NCI-H226 (cell line): ENCODE measurements around the gene ZNF385B.

ENCODE experiments used
- DNase-seq: peaks from one replicate; pipeline ENCODE4 v3.0.0-alpha.2; 2015

Gene ZNF385B

DNA sequence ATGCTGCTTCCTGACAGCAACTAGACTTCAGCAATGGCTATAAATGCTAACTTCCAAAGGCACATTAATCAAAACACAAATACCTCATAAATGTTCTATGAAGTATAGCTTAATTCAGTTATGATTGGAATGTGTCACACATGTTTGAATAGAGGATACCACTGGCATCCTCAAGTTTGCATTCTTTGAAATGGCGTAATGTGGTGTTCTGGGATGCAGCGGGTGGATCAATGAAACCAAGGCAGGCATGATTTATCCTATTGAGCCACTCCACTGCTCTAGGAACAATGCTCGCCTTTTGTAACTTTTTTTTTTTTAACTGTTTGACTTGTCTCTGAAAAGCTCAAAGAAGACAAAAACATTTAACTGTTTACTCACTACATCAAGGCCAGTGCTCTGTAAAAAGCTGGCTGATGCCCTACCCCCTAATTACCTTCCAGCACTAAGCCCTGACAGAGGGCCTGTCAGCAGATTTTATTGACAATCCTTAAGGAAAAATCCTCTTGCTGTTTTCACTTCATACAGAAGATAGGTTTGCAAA, 318.0 kb downstream of the ZNF385B start:
- no peak for DNase-seq

DNA sequence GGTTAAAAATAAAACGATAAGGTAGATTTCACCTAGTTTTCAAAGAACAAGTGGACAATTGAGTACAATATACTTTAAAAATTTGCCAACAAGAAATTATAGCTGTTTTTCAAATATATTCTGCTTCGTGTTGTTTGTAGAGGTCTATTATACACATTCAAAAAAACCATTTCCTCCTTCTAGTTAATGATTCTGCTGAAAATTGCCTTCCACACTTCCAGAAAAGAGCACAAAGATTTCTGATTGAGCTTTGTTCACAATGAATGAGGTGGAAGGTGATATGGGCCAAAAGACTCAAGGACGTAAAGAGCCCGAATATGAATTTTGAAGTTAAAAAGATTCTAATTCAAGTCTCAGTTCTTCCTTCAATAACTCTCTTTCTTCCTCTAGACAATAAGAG, 319.8 kb downstream of the ZNF385B start:
- no peak for DNase-seq

DNA sequence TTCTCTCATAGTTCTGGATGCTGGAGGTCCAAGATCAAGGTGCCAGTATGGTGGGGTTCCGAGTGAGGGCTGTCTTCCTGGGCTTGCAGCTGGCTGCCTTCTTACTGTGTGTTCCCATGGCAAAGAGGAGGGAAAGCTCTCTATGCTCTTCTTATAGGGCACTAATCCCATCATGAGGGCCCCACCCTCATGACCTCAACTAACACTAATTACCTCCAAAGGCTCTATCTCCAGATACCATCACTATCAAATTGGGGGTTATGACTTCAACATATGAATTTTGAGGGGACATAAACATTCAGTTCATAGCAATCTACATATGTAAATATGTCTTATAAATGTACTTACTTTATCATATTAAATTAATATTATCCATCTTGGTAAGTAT, 322.3 kb downstream of the ZNF385B start:
- DNase-seq, result no peak

DNA sequence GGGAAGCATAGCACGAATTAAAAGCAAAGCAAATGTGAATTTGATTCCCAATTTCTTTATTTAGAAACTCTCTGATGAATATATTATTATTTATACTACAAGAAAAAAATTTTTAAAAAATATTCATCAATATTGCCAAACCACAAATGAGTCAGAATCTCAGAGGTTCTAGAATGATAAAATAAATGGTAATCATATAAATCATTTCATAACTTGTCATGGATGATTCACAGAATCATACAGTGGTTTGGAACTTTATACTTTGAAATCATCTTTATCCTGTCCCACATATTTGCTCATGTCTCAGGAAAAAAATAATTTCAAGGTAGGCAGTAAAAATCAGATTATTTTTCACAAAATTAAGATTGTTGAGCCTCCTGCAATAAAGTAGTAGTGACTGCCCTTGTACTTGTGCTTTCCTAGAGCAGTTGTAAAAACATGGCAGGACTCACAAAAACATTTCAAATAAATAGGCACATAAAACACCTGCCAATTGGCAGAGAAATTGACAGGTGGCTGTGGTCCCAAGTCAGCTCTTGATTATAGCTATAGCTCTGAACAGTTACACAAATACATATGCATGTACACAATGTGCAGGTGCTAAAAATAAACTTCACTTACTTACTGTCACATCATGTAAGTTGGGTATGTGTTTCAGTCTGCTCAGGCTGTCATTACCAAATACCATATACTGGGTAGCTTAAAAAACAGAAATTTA, 322.8 kb downstream of the ZNF385B start:
- DNase-seq, result peak; percentile 8

DNA sequence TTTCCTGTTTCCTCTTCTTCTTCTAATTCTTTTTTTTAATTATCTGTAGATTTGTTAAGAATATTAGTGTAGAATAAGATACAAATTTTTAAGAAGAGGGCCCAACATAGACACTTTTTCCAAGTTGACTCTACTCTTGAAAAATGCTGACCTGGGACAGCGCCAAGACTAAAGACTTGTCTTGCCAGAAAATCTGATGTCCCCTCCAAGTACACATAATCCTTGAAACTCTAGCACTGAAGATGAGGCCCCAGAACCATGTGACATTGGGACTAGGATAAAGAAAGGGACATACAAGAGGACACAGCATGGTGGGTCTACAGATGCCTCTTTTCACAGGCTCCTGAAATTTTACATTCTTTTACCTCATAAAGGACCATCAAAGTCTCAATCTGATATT, 325.2 kb downstream of the ZNF385B start:
- DNase-seq, result no peak

DNA sequence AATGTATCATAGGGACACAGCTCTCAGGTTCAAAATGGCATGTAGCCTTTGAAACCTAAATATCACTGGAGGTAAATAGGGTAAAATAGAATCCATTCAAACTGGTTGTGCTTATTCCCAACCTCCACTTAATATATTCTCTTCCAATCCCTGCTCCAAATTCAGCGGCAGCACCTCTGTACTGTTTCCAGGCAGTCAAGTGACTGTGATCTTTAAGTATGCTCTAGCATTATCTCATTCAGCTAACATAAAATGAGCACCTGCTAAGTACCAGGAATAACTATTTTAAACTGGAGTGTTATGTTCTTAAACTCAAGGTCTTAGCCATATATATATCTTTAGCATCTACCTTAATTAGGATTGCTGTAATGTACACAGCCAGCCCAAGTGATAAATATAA, 327.5 kb downstream of the ZNF385B start:
- no peak for DNase-seq

DNA sequence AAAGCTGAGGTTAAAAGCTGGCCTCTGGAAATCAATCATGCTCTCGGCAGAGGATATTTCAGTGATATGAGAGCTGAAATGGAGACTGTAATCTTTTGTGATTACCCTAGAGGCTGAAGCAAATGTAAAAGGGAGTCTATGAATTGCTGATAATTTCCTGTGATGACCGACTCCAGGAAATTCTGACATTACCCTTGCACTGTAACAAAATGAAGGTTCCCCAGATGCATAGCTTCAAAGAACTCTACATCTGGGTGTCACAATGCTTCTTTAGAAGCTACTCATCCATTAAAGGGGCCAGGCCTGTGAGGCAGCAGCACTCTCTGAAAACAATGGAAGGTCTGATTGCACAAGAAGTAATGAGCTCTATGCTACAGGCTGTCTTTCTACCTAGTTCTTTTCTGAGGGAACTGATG, 328.5 kb downstream of the ZNF385B start:
- DNase-seq, result peak; percentile 16

DNA sequence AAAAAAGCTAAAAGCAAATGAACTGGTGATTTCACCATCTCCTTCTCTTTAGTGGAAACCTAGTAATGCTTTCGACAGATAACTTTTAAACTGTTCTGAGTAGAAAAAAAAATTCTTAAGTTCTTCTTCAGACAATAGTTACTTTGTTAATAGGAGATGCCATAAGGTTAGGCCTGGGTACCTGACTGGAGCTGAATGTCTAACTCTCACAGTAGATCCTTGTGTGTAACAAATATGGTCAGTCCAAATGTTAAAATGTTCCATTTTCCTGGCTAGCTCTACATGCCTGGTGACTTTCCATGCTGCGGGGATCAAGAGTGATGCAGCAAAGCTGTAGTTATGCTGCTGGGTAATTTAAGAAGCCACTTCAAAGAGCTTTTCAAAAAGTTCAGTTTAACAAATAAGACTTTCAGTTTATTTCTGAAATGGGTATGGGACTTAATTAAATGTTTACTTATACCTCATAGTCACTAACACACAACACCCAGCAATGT, 332.8 kb downstream of the ZNF385B start:
- DNase-seq, result no peak

DNA sequence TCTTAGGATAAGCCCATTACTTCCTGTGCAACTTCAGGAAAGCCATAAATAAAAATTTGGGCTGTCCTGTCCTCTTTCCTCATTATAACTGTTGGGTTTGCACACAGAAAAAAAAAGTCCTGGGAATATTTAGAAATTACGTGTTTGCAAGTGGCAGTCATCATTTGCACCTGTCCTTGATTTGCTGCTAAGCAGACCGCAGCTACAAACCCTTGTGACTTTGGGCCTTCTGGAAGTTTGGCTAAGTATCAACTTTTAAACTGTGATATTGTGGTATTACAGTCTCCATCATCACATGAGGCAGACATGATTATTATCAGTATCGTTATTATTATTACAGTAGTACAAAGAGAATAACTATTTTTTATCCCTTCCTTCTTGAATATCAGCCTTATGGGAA, 336.1 kb downstream of the ZNF385B start:
- DNase-seq, result no peak

DNA sequence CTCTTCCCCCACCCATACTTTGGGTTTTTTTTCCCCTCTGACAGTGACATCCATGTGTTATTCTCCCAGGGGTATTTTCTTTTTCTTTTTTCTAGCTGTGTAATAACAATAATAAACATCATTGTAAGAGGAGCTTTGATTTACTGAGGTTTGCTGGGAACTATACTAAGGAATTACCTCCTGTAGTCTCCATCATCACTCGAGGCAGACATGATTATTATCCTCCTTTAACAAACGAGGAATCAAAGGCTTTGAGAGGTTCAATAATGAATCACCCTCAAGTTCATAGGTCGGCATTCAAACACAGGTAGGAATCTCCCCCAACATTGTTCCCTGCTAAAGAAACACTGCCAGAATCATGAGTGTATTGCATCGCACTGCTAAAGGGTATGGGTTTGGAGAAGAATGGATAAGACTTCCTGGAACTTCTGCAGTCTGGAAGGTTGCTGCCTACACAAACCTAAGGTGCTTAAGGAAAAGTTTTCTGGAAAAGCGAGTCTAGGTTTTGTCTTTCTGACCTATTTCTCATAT, 336.5 kb downstream of the ZNF385B start:
- no peak for DNase-seq

DNA sequence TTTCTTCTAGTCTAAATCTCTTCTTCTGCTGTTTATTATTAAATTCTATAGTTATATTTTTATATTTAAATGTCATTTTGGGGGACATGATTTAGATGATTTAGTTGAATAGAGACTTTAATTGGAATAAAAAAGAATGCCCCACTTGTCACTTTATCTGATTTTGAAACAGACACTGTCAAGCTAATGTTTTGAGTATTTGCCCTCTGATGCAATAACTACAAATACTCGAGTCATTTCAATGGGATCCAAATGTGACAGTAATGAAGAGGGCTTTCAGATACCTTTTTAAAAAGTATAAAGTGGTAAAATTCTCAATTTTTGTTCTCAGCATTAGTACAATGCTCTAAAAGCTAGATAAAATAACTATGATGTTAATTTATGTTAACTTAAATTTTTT, 339.5 kb downstream of the ZNF385B start:
- no peak for DNase-seq

DNA sequence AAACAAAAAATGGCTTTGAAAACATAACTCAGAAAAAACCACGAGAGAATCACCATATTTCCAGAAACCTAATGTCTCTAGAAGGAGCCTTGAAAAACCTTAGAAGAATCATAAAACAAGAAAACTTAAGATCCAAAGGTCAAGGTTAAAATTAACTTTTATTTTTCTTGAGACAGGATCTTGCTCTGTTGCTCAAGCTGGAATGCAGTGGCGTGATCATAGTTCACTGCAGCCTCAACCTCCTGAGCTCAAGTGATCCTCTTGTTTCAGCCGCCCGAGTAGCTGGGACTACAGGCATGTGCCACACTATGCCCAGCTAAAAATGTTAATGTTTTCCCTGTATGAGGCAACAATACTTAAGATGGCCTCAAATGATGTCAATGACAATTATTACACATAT, 342.6 kb downstream of the ZNF385B start:
- no peak for DNase-seq

DNA sequence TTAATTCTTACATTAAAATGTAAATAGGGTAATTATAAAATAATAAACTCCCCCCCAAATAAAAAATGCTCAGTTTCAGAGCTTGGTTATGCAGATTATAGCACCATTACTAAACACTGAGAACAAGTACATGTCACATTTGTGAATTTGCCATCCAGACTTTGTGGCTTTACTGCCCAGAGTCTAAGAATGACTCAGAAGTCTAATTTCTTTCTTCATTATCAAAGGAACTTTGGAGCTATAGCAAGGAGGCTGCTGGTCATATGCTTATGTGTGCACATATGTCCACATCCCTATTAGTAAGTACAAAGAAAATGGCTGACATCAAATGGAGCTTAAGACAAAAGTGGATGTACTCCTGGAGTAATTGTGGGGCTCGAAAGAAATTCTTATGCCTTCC, 348.2 kb downstream of the ZNF385B start:
- no peak for DNase-seq

DNA sequence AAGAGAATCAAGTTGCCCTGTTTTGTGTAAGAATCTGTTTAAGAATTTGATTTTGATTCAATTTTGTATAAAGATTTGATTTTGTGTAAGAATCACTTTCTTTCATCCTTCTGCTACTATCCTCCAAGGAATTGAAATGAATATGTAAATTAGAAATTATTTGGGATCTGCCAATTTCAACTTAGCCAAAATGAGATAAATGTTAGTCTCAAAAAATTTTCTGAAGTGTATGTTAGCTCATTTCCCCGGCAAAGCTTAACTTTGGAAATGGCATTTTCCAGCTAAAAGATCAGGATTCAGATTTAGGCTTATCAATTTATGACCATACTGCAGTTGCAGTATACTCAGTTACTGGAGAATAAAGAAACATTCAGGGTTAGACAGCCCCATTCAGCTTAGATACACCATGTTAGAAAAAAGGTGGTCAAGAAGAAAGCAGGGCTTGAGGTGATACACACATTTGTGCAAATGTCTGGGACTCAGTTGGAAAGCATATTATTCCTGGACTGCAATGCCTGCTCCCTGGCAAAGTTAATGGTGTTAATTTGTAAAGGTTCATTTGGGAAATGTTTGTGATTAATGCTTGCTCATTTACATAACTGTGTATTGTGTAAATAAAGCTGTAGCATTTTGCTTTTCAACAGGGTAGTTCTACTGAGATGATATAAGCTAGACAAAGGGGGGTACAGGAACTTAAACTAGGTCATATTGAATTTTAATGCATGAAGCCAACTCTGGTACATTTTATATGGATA, 349.0 kb downstream of the ZNF385B start:
- DNase-seq, result no peak

DNA sequence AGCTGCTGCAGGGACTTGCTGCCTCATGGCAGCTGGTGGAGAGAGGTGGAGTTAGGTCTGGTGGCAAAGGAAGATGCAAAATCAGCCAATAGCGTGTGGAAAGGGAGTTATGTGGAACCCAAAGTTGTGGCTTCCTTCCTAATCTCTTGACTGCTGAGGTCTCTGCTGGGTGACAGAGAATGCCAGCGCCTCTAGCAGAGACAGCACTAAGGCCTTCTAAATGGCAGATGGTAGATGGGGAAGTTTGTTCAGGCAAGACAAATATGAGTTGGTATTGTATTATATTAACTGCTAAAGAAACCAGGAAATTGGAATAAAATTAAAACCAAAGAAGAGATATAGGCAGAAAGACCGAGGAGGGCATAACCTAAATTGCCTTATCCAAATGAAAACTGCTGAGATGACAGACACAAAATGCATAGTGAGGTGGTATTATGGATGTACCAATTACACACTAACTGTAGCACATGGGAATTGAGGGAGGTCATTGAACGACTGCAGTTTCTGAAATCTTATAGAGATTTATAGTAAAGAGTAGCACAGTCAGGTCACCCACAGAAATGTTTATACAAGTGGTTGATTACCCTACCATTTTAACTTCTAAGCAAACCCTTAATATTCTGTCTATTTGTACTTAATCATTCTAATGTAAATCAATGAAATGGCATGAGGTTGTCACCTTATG, 350.2 kb downstream of the ZNF385B start:
- no peak for DNase-seq

DNA sequence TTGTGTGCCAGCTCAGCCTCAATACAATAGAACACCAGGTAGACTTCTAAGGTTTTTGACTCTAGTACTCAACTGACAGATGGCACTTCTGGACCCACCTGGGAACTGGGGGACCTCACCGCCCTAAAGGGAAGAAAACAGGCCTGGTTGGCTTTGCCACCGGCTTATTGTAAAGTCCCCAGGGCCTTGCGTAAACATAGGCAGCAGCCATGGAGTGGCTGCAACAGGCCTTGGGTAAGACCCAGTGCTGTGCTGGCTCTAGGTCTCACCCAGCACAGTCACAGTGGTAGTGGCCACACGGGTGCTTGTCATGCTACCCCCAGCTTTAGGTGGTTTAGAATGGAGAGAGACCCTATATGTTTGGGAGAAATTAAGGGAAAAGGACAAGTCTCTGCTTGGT, 366.1 kb downstream of the ZNF385B start:
- DNase-seq, result no peak

DNA sequence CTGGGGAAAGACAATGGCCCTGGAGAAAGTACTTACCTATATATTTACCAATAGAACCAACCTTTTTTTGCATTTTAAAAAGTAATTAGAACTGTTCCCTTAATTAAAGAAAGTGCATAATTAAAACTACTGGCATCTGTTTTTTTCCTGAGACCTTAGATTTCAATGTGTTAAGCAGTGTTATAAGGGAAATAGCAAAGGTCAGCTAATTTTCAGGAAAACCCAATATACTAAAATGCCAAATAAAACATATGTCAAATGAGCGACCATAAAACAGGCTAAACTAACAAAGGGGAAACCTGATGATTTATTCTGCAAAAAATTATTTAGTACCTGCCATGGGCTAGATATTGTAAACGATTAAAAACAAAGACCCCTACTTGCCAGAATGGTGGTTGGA, 372.8 kb downstream of the ZNF385B start:
- DNase-seq, result no peak

DNA sequence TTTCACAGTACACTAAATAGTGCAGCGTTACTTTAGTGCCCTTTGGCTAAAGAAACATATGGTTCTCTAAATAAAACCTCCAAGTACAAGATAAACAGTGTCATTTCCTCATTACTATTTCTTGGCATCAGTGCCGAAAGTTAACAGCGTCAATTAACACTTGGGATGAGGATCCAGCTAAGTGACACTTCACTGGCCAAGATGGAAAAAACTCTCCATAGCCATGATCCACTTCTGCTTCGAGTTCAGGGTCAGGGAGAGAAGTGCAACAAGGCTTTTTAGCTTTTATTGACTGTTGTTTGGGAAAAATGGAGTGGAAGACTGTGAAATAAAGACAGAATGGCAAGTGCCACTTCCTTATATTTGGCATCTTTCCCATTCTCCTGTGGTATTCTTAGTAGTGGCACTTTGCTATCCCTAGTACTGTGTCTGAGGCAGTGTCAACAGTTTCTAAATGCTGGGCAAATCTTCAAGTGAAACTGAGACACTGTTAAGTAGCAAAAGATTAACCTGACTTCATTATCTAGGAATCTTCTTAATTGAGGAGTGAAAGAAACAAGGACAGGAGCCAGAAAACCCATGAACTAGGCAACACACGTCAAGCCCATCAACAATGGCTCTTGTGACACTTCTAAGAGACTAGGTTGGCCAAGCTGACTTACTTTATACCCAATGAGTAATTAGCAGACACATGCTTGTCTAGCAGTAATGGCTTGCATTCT, 374.2 kb downstream of the ZNF385B start:
- DNase-seq, result no peak

DNA sequence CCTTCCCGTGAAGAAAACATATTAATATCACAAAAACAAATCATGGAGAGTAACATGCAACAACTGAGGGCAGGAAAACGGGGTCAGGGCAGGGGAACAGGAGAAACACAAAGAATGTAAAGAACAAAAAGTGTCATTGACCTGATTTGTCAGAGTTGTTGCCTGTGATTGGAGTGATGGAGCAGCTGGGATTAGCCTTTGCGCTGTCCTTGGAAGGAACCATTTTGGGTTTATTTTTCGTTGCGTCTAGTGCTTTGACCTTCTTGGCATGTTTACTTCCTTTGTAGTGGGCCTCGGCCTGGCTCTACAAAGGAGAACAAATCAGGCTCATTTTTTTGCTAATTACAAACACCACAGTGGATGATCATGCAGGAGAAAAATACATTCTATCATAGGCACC, 378.3 kb downstream of the ZNF385B start:
- no peak for DNase-seq

DNA sequence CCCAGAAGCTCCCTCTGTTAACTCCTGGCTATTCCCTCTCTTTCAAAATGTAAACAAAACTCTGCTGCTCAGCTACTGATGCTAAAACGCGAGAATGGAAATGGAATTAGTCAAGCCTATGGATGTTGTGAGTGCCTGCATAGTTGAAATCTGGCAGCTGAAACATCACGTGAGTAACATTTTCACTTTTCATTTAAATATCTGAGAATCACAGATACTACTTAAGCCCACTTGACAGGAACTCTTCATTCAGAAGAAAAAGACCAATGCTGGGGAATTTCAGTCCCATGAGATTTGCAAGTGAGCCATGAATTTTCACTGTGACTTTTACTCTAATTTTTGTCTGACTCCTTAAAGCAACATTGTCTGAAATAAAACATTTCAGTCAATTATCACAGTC, 381.5 kb downstream of the ZNF385B start:
- DNase-seq, result no peak

DNA sequence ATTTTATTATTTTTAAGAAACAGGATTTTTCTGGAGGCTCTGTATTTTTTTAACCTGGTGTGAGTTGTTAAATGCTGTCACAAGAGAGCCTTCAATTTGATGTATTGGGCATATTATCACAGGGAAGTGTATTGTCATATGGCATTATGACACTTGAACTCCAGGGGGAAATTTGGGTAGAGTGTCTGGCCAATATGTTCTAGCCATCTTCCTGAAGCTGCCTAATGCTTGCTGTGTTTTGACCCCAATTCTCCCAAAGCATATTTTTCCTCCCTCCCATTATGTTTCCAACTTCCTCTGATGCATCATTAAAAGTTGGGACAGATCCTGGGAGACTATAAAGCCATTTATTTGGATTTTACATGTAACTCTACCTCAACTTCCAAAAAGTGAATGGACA, 382.6 kb downstream of the ZNF385B start:
- no peak for DNase-seq

DNA sequence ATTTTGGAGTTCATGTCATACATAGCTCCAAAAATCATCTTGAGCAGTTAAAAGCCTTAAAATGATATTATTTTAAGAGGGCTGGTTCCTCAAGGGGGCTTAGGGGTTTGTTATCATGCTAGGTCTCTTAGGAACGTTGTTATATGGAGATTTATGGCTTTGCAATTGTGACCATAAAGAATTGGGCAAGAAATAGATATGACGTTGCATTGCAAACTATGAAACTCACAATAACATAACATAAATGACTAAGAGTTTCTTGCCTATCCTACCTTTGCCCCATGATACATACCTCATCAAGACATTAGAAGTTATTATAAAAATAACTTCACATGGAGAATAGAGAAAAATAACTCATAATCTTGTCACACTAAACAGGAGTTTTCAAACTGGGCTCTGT, 390.4 kb downstream of the ZNF385B start:
- DNase-seq, result no peak

DNA sequence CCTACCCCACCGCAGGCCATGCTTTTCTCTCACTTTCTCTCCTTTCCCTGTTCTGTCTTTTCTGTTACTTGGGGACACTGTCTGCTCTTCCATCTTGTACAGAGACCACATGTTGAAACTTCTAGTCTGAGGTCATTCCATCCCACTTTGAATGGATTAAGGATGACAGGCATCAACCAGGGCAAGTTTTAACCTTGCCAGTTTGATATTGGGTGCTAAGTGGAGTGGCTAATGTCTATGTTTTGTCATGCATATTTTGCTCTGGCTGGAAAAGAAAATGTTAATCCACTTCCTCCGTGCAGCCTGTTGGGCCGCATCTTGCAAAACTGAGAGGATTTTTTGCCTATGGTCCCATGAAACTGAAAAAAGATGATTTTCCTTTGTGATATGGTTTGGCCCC, 391.3 kb downstream of the ZNF385B start:
- no peak for DNase-seq
